Measurements from ENCODE around the gene ZDHHC13.

The ZDHHC13 gene

GRCh38 chr11:19168090-19168489, 51.1 kb downstream of the ZDHHC13 start:
- no peak overlapping the region for H3K9ac ChIP-seq
- H3K4me2 ChIP-seq: no peak overlapping the region
- H3K36me3 ChIP-seq (ENCODE audit: insufficient read depth): no peaks in the 10 kb centered on the region
- H3K79me2 ChIP-seq (ENCODE audit: insufficient read depth, low read depth): no peaks in the 10 kb centered on the region
- TF ChIP-seq, protein P1, sequence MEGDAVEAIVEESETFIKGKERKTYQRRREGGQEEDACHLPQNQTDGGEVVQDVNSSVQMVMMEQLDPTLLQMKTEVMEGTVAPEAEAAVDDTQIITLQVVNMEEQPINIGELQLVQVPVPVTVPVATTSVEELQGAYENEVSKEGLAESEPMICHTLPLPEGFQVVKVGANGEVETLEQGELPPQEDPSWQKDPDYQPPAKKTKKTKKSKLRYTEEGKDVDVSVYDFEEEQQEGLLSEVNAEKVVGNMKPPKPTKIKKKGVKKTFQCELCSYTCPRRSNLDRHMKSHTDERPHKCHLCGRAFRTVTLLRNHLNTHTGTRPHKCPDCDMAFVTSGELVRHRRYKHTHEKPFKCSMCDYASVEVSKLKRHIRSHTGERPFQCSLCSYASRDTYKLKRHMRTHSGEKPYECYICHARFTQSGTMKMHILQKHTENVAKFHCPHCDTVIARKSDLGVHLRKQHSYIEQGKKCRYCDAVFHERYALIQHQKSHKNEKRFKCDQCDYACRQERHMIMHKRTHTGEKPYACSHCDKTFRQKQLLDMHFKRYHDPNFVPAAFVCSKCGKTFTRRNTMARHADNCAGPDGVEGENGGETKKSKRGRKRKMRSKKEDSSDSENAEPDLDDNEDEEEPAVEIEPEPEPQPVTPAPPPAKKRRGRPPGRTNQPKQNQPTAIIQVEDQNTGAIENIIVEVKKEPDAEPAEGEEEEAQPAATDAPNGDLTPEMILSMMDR (conservative IDR thresholded peaks at IDR 0.05; ENCODE audit: low read depth, low read length): no peak
- no peak overlapping the region for H3K4me3 ChIP-seq (IDR thresholded peaks at IDR 0.05; ENCODE audit: insufficient read depth, low read depth, low read length)
- no peaks in the 10 kb centered on the region for H4K20me1 ChIP-seq (ENCODE audit: insufficient read depth)
- H3K27ac ChIP-seq: no peak overlapping the region
- no peaks in the 10 kb centered on the region for H3K27me3 ChIP-seq (ENCODE audit: insufficient read depth, low read depth)
- peaks cover 7% of the 10 kb centered on the region for H3K4me1 ChIP-seq (ENCODE audit: low read depth, poor library complexity, severe bottlenecking)
- no peak overlapping the region for H2AFZ ChIP-seq (ENCODE audit: low read depth)

GRCh38 chr11:19173004-19173689, 56.2 kb downstream of the ZDHHC13 start:
- H4K20me1 ChIP-seq (ENCODE audit: insufficient read depth): no peaks in the 10 kb centered on the region
- no peak overlapping the region for H2AFZ ChIP-seq (ENCODE audit: low read depth)
- TF ChIP-seq, protein P1 (conservative IDR thresholded peaks at IDR 0.05; ENCODE audit: low read depth, low read length): no peak
- no peaks in the 10 kb centered on the region for H3K36me3 ChIP-seq (ENCODE audit: insufficient read depth)
- H3K9ac ChIP-seq: no peak overlapping the region
- H3K4me1 ChIP-seq (ENCODE audit: low read depth, poor library complexity, severe bottlenecking): peaks cover 5% of the 10 kb centered on the region
- H3K27ac ChIP-seq: no peak overlapping the region
- H3K4me2 ChIP-seq: no peak overlapping the region
- no peaks in the 10 kb centered on the region for H3K27me3 ChIP-seq (ENCODE audit: insufficient read depth, low read depth)
- H3K4me3 ChIP-seq (IDR thresholded peaks at IDR 0.05; ENCODE audit: insufficient read depth, low read depth, low read length): no peak overlapping the region
- no peaks in the 10 kb centered on the region for H3K79me2 ChIP-seq (ENCODE audit: insufficient read depth, low read depth)

GRCh38 chr11:19173964-19174638, 57.1 kb downstream of the ZDHHC13 start:
- Histone ChIP-seq H3K36me3 (ENCODE audit: insufficient read depth) (no peaks in the 10 kb centered on the region), H3K9ac (no peak overlapping the region), H4K20me1 (ENCODE audit: insufficient read depth) (no peaks in the 10 kb centered on the region), H3K27me3 (ENCODE audit: insufficient read depth, low read depth) (no peaks in the 10 kb centered on the region), H3K79me2 (ENCODE audit: insufficient read depth, low read depth) (no peaks in the 10 kb centered on the region), H3K27ac (no peak overlapping the region), H3K4me2 (no peak overlapping the region), H2AFZ (ENCODE audit: low read depth) (no peak overlapping the region), H3K4me1 (ENCODE audit: low read depth, poor library complexity, severe bottlenecking) (peaks cover 5% of the 10 kb centered on the region), H3K4me3 (IDR thresholded peaks at IDR 0.05; ENCODE audit: insufficient read depth, low read depth, low read length) (no peak overlapping the region)
- TF ChIP-seq, protein P1 (conservative IDR thresholded peaks at IDR 0.05; ENCODE audit: low read depth, low read length): no peak

DNA sequence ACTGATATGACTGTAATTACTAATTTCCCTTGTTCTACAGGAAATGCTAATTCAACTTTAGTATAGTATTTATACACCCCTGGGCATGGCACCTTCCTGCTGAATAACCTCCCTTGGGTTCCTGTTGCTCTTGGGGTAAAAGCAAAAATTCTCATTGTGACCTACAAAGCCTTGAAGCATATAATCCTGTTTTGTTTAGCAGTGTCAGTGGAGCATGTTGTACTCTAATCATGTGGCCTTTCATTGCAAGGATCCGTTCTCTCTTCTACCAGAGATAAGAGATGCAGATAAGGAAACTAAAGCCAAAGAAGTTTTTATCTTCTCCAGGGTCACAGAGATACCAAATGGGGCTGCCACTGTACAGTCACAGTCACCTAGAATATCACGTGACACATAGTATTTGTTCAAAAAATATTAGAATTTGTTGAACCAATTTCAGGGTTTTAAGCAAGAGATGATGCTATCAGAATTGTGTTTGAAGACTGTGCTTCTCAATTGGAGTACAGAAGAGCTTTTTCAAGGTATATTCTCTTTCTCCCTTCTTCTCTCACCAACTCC, 59.7 kb downstream of the ZDHHC13 start:
- H3K4me3 ChIP-seq (IDR thresholded peaks at IDR 0.05; ENCODE audit: insufficient read depth, low read depth, low read length): no peak overlapping the region
- no peak overlapping the region for H3K4me2 ChIP-seq
- no peak overlapping the region for H3K9ac ChIP-seq
- no peak overlapping the region for H2AFZ ChIP-seq (ENCODE audit: low read depth)
- H3K27ac ChIP-seq: no peak overlapping the region
- no peaks in the 10 kb centered on the region for H3K36me3 ChIP-seq (ENCODE audit: insufficient read depth)
- H3K27me3 ChIP-seq (ENCODE audit: insufficient read depth, low read depth): no peaks in the 10 kb centered on the region
- peaks cover 5% of the 10 kb centered on the region for H3K4me1 ChIP-seq (ENCODE audit: low read depth, poor library complexity, severe bottlenecking)
- H4K20me1 ChIP-seq (ENCODE audit: insufficient read depth): no peaks in the 10 kb centered on the region
- TF ChIP-seq, protein P1 (conservative IDR thresholded peaks at IDR 0.05; ENCODE audit: low read depth, low read length): no peak
- H3K79me2 ChIP-seq (ENCODE audit: insufficient read depth, low read depth): no peaks in the 10 kb centered on the region
